HK-2 (cell line): ENCODE results near the gene LIPC.

ENCODE experiments used
- DNase-seq: peaks from one replicate; pipeline ENCODE4 v3.0.0-alpha.2; 2018; ENCODE audit not compliant: unreplicated experiment

The LIPC gene

DNA sequence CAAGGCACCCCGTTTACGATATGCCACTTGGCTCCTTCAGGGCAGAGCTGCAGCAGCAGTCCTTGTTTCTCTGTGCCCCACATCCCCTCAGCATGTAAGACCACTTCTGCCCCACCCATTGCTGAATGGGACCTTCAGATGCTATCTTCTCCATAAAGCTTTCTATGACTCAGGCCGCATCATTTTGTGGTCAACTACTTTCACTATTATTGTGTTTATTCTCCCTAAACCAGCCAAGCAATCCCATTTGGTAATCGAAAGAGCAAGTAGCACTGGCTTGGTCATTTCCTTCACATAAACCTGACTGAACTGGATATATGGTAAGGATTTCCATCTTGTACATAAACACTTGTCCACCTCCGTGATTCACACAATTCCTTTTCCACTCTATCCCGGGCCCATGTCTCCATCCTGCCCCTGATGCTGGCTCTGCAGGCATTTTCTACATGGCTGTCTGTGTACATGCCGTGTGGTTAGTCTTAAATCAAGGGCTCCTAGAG is 25.7 kb downstream of the LIPC start:
- no peak for DNase-seq

DNA sequence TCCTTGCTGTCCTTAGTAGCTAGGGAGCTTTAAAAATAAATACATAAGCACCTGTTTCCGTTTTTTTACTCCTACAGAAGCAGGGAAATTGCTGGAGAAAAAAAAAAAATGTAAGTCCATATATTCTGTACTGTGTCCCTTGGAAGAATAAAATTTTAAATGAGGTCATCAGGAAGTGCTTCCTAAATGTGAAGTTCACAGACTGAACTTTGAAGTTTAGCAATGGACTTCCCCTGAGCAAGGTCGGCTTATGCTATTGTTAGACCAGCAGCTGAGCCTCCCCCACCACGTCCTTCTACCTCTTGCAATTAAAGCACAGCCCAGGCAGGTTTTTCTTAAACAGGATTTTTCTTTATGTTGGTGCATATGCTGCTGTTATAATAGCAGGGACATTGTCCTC is 26.3 kb downstream of the LIPC start:
- no peak for DNase-seq

DNA sequence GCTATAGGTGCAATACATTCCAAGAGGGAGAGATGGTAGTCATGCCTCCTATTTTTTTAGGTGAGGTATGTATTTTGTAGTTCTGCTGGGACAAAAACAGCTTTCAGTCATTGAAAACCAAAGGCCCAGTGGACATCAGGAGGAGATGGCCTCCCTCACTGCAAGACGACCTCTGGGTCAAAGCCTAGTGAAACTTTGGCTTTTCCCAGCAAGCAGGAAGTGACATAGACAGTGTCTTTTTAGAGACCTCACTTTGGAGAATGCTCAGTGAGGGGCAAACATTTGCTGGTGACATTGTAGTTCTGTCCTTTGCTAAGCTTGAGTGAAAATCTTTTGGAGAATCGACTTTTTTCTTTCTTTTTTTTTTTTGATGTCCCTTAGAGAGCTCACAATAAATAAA is 27.3 kb downstream of the LIPC start:
- no peak for DNase-seq

DNA sequence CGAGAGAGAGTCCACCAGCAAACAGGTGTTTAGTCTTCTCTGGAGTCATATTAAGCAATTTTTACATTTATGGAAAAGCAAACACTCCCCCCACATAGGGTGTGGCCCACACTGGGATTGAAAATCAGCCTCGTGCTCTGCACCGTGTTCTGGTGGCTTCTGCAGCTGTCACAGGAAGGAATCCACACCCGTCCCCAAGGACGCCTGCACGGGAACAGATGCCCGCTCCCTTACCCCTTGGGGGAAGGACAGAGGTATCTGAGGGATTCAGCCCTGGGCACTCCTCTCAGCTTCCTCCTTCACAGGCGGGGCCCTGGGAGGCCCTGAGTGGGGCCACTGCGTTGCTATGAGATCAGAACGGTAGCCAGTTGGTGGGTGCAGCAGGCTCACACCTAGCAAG is 27.8 kb downstream of the LIPC start:
- no peak for DNase-seq

DNA sequence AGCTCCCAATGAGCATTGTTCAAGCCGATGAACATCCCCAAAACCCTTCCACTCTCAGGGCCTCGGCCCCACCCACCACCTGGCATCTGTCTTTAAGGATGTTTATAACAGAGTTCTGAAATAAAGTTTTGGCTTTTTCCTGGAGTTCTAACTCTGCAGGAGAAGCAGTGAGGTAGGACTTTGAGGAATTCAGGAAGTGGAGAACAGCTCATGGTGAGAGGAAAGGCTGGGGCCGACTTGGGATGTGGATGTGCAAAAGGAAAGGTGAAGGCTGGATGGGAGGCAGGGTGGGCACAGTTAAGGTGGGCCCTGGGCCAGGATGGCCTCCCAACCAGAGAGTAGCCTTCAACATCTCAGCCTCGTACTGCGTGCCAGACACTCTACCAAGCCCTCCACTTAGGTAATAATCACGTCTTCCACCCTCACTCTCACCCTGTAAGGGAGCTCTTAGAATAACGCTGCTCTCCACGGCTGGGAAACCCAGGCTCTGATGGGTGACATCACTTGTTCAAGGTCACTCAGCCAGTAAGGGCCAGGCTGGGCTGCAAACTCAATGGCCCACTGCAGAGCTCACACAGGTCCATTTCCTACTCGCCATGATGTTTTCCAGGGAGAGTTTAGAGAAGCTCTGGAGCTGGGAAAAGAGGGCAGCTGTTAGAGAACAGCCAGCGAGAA is 28.5 kb downstream of the LIPC start:
- no peak for DNase-seq

DNA sequence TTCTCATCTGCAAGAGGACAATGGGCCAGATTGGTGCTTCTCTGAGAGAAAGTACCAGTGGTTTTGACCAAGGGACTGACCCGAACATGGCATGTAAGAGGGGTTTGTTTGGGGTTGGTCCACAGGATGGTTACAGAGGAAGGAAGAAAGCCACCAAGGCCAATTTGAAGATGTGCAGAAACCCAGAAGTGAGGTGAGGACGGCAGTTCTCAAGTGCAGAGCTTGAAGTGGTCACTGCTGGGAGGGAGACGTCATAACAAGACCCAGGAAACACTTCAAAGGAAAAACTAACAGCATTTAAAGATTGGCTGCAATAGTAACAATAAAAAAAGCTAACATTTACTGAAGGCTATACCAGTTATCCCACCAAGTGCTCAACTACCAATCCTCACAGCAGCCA is 29.1 kb downstream of the LIPC start:
- DNase-seq, result no peak

DNA sequence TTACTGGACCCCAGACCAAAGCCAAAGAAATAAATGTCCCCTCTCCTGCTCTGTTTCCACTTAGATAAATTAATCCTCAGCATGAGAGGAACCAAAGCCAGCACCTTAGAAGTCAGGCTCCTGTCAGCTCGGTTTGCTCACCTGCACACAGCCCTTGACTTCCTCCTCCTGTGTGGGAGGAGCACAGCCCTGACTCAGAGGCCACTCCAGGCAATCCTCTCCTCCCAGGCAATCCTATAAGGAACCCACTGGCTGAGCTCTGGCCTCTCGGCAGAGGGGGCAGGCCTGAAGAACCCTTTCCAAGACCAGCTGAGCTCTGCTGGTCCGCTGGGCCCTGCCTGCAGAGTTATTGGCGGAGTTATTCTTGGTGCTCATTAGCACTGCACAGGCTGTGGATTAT is 30.8 kb downstream of the LIPC start:
- DNase-seq, result peak; percentile 50

DNA sequence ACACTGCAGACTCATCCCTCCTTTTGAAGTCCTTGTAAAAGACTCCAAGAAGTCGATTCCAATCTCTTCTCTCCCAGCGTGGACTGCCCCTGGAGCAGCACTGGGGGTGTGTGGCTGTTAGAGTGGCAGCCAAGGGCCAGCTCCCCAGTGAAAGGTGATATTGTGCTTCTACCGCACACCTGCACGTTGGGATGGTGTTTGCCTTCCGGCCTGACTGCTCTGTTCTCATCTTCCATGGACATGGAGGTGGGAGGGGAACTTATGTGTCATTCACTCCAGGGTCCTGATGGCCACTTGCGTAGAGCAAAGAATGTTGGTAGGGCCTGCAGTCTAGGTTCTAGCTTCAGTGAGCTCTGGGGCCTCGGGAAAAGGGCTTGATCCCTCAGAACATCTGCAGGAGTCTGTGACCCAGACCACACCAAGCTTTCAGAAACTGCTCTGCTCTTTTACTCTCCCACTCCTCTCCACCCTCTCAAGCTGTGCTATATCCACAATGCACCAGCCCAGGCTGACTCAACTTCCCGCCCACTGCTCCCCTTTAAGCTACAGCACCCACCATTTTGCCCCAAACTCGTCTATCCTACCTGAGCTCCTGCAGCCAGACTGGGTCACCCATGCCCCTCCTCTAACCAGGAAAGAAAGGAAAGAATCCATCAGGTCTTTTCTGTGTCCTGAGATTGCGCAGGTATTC is 31.3 kb downstream of the LIPC start:
- DNase-seq, result no peak

DNA sequence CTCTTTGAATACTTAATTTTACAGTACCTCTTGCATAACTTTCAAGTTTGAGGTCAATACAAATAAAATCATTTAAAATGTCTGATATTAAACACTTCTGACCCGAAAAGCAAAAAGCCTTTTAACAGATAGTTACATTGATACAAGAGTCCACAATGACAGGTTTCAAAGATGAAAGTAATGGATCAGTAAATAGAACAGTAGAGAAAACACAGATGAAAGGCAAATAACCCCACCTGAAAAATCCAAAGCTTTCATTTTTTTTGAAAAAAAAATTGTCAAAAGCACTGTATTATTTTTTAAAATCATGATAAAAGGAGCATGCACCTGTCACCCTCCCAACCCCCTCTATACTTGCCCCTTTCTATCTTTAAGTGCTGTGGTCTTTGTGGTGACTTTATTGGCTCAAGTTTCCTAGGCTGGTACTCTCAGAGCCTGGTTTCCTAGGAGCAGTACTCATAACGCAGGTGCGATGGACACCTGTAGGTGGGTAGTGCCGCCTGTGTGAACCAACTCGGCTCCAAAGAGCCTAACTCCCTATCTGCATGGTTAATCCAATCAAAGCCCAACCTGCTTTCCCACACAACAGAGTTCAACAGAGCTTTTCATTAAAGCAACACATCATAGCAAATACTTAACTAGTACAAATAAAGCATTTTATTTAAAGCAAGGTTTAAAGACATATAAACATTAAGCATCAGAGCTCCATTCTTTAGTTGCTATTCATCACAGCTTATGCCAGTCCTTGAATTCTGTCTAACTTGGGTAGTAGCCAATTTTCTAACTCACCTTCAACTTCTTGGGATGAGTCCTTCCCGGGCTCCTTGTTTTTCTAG is 32.2 kb downstream of the LIPC start:
- no peak for DNase-seq

DNA sequence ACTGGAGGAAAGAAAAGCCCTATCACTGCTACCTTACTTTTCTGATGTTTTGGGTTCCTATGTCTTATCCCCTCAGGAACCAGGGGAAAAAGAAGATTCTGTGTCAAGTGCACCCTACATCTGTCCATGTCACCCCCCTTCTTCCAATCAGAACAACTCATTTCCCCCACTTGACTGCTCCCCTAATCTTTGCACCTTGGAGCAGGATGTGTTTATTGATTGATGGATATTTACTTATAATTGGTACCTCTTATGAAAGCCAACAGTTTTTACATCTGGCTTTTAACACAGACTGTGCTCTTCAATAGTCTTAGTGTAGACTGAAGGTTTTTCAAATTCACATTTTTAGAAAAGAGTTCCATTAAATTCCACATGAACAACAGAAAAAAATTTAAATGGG is 33.3 kb downstream of the LIPC start:
- DNase-seq, result no peak

DNA sequence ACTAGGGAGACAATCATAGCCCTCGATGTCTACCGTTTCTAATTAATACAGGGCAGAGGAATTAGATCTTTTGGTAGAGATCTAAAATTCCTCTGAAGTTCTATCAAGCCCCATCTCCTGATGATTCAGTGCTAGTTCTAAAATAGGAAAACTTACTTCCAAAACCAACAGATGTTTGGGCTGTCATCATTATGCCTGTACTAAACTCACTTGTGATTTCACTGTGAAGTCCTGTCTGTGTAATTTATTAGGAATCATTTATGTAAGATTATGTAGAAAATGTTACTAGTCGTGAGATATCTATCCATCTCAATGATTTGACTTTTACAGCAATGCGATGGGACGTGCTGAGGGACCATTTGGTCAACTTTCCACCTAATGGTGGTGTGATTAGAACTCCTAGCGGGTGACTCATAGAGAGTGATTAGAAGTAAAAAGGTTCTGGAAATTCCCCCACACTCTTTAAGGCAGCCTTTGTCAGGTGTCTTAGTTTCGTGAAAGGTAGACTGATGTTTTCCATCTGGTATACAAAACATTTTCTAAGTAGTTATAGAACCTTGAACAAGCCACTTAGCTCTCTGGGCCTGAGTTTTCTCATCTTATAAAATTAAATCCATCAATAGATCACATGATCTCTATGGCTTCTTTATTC is 34.2 kb downstream of the LIPC start:
- no peak for DNase-seq

DNA sequence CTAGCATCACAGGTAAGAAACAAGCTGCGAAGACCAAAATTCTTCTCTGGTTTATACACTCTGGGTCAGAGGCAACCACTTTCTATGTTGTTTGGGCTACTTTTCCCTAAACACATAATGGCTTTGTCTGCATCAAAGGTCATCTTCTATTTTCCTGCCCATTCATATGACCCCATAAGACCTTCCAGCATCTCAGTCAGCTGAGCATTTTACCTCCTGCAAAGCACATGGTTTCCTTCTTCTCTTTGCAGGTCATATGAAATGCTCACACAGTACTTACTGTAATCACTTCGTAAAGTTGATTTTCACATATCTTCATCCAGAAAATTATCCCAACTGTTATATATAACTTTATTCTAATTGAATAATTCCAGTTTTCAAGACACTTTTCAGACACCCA is 34.8 kb downstream of the LIPC start:
- no peak for DNase-seq

DNA sequence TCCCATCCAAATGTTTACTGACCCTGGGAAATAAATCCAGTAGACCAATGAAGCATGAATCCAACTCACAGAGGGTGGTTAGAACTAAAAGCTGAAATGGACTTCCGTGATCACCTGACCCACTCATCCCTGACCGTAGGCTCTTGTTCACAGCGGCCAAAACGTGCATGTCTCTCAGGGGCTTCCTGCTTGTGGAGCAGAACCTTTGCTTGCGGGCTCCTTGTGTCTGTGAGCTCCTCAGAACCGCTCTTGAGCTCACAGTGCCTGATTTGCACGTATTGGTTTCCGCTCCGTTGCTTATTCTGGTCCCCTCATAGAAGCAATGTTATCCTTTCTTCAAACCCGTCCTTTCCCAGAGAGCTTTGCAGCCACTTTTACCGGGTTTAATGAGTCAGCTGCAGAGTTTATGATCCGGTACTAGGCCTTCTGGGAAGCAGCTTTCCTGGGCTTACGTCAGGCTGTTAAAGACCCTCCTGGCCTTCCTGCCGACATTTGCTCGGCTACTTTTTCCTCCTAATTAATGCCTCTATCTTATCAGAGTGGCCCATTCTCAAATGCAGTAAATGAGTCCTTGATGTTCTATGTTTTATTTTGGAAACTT is 35.4 kb downstream of the LIPC start:
- peak; percentile 73 for DNase-seq

DNA sequence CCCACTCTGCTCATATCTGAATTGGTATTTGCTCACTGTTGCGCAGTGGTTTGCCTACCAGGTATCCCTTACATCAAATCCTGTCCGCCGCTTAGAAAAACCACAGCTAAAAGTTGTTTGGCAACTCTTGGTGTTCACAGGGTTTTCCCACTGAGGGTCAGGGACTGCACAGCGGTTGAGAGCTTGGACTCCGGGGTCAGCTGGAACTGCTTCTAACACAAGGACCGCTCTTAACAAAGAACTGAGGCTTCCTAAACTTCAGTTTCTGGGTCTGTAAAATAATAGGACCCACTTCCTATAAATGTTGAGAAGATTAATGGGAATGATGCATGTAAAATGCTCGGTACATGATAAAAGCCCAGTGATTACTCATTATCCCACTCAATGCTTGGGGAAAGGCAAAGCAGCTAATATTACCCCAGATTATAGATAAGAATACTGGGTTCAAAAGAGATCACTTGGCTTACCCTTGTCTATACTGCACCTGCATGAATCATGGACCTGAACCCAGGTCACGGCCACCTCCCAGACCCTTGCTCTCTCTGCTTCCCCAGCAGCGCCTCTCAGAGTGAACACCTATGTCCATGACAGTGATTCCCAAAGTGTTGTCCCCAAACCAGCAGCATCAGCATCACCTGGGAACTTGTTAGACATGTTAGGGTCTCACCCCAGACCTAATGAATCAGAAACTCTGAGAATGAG is 36.1 kb downstream of the LIPC start:
- peak; percentile 40 for DNase-seq

DNA sequence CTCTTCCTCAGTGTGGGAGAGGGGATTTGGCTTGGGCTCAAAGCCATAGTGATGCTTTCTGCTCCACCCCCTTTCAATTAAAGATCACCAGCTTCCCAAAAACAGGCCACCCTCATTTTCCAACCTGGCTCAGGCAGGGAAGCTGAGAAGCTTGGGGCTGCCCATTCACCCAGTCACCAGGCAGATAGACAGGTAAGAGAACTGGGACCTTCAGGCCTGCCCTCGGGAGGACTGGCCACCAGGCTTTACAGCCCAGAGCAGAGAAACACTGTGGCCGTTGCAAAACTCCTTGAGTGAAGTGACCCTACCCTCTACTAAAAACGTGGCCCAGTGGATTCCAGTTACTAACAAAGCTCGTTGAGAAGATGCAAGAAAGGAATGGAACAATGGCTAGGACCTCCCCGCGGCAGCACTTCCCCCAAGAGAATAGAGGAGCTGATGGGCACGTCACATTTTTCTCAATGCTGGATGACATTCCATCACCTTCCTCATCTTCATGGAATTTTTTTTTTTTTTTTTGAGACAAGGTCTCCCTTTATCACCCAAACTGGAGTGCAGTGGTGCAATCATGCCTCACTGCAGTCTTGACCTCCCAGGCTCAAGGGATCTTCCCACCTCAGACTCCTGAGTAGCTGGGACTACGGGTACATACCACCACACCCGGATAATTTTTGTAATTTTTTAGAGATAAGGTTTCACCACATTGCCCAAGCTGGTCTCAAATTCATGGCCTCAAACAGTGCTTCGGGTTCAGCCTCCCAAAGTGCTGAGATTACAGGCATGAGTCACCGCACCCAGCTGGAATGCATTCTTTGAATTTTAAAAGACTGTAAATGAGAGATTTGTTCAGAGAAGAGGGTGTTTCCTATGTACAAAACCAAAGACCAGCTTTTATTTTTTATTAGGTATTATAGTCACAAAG is 37.9 kb downstream of the LIPC start:
- DNase-seq, result peak; percentile 77

DNA sequence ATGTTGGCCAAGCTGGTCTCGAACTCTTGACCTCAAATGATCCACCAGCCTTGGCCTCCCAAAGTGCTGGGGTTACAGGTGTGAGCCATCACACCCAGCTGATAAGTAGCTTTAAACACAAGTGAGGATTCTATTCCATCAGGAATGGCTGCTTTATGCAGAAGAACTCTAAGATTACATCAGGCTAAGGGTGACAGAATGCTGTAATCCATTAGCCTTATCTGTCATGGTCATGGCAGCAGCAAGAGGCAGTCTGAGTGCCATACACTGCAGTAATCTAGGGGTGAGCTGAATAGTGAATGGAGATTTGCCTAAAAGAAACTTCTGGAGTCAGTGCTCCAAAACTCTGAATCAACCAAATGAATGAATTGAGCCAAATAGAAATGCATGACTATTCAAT is 39.6 kb downstream of the LIPC start:
- no peak for DNase-seq

DNA sequence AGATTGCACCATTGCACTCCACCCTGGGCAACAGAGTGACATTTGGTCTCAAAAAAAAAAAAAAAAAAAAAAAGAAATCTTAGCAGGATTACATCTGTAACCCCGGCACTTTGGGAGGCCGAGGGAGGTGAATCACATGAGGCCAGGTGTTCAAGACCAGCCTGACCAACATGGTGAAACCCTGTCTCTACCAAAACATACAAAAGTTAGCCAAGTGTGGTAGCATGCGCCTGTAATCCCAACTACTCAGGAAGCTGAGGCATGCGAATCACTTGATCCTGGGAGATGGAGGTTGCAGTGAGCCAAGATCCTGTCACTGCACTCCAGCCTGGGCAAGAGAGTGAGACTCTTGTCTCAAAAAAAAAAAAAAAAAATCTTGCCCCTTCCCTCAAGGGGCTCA is 40.4 kb downstream of the LIPC start:
- no peak for DNase-seq

DNA sequence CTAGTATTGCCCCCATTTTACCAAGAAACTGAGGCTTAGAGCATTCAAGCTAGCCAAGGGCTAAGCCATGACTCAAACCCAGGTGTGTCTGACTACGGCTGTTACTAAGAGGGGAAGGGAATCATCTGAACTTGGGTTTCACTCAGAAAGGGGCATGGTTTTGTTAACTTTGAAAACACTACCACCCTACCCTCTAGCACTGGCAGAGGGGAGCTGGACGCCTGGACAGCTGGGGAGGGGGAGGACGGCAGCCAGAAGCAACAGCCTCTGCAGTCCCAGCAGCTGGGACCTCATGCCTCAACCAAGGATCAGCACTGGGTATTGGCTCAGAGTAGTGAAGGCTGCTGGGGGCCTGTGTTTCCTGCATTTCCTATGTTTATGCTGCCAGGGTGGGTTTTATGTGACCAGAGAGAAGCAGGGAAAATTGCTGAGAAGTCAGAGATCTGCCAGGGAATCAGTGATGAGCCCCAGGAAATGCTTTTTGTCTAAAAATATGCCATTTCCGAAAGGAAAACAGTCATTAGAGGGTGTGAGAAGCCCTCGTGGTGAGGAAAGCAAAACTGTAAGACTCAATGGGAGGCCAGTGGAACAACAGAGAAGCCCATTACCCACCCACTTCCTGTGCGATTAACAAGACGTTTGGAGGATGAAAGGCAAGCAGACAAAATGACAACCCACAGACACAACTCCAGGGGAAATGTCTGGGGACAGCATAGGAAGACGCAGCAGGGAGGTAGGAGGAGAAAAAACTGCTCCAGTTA is 41.2 kb downstream of the LIPC start:
- peak; percentile 45 for DNase-seq

DNA sequence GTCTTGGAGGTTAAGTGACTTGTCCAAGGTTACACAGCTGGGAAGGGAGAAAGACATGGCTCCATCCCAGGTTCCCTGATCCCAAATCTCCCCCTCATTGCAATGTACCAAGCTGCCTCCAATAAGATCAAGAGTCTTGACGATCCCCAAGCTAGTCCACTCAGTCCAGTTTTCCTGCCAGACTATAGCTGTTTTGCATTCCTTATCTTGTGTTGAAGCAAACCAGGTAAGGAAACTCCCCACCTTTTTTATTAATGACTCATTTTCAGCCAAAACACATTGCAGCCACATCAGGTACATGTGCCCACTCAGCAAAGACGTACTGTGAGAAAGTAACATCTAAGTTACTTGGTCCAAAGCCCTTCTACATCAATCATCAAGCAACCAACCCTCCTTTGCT is 41.9 kb downstream of the LIPC start:
- peak; percentile 40 for DNase-seq
